HG02870 (cell line): ENCODE measurements around the gene ABCB4.

Source experiments
- ATAC-seq: cut with Tn5 transposase; IDR thresholded peaks from one replicate; pipeline ENCODE4 v1.9.1; 2021; ENCODE audit warnings: mild to moderate bottlenecking, moderate library complexity; ENCODE audit not compliant: unreplicated experiment

ABCB4 gene

GRCh38 chr7:87359366-87359765 lies 116.1 kb downstream of the ABCB4 start:
- no peak for ATAC-seq

GRCh38 chr7:87356448-87356847 lies 119.0 kb downstream of the ABCB4 start:
- no peak for ATAC-seq

- ATAC-seq, result no peak
Measured at GRCh38 chr7:87354749-87355148, 120.7 kb downstream of the ABCB4 start.
